Left forelimb (tissue), 1 donor: ENCODE results near the gene MUTYH.

Experiments
- DNase-seq: peaks from one replicate; pipeline ENCODE4 v3.0.0-alpha.2; 2018; ENCODE audit warnings: low spot score

The MUTYH gene

DNA sequence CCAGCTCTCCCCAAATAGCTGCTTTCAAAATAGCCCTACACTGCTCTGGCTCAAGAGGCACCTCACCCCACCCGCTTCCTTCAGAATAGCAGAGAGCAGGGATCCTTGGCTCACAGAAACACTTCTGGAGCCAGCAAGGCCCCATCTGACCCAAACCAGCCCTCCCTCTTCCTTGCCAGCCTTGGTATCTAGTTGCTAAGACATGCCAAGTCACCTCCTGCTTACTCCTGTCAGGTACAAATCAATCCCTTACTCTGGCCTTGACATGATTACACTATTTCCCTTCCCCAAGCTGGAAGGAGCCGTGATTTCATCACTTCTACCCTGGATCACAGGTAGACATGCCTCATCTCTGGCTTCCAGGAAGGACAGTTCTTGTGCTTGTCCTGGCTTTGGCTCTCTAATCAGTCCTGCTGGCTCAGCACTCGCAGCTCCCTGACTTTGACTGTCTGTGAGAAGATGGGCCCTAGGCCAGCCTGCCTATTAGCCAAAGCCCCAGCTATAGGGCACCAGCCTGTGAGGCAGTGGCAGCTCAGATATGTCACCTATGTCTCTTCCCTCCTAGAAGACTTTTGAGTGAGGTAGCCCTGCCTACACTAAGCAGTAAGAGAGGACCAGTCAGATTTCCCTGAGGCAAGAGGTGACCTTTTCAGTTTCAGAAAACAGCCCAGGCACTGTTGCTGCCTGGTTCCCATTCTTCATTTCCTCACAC is 8.9 kb upstream of the MUTYH start:
- no peak for DNase-seq

DNA sequence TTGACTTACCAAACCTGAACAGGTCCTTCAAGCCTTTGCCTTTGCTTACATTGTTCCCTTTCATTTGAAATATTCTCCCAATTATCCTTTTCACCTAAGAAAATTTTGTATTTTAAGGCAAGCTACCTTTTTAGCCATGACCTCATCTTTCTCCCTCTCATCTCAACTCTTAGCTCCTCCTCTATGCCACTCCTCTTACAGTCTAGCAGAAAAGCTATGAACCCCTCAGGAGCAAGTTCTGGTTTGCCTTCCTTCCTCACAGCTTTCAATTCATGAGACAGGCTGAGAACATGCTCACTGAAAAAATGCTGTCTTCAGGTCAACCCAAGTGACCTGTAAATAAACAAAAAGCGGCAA is 8.3 kb upstream of the MUTYH start:
- DNase-seq = no peak

DNA sequence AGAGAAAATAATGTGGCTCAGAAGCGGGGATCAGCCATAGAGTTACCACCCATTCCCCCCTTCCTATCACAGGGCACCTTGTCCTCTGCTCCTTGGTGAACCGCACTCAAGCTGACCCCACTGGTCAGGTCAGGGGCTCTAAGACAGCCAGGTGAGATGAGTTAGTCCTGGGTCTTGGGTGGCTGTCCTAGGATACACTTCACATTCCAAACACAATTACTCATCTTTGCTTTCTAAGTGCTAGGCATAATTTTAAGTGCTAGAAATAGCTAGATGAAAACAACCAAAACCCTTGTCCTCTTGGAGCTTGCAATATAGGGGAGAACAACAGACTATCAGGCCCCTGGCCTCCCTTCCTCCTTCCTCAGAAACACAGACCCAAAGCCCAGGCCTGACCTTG is 7.8 kb upstream of the MUTYH start:
- no peak for DNase-seq

DNA sequence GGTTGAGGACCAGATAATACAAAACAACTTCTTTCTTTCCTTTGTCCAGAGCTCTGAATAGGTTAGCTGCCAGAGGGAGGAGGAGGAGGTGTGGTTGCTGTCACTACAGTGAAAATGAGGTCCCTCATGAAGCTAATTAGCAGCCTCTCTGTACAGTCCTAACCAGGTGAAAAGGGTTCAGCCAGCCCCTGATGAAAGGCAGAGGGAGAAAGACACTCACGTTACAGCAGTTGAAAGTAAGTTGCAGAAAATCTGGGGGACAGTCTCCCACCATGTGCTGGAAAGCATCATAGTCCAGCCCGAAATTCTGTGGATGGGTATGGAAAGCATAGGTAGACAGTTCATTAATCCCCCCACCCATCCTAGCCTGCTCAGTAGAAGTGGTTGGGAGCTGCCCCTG is 6.2 kb upstream of the MUTYH start:
- DNase-seq = no peak

DNA sequence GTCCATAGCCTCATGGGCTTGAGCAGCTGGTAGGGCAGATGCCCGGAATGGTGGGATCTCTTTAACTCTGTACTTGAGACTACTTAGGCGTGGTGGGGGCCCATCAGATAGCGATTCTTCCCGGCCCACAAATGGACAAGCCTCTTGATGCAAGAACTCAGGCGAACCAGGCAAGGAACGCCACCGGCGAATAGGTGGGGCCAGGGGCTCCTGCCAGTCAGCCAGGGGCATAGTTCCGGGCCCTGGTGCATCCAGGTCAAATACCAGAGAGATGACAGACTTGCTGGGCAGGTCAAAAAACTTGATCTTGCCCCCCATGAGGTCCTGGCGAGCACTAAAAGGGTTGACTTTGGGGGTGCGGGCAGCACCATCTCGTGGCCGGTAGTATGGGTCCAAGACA is 4.8 kb upstream of the MUTYH start:
- no peak for DNase-seq

DNA sequence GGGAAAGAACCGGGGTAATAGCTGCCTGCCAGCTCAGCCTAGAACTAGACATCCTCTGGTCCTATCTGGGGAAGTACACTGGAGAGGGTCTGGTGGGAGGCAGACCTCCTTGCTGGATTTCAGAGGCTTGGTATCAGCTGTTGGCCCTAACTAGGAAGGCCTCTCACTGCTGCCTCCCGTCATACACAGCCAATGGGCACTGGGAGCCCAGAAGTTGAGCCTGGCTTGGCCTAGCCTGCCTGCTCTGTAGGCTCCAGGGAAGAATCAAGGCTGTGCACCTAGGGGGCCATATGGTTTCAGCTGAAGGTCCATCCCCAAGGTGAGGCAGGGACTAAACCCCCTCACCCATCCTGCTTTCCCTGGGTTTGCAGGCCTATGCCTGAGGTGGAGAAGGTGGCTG is 4.3 kb upstream of the MUTYH start:
- no peak for DNase-seq

DNA sequence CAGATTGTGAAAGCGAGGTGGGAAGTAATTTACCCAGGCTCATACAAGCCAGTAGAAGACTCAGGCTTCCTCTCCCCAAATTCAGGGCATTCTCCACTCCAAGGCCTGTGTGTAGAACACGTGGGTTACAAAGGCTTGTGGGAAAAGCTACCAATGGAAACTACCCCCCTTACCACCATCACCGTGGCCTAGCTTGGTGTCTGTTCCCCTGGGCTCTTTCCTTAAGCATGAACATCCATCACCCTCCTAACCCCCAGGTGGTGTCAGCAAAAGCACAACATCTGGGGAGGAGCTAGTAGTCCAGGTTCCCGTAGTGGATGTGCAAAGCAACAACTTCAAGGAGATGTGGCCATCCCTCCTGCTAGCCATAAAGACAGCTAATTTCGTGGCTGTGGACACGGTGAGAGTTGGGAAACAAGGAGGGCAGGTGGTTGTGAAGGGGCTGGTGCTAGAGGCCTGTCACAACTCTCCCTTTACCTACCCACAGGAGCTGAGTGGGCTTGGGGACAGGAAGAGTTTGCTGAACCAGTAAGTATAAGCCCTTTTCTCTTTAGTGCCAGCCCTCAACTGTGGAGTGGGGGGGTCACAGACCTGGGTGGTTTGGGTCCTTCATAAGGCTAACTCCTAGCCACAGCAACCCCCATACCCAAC is 701 bp upstream of the MUTYH start:
- no peak for DNase-seq

DNA sequence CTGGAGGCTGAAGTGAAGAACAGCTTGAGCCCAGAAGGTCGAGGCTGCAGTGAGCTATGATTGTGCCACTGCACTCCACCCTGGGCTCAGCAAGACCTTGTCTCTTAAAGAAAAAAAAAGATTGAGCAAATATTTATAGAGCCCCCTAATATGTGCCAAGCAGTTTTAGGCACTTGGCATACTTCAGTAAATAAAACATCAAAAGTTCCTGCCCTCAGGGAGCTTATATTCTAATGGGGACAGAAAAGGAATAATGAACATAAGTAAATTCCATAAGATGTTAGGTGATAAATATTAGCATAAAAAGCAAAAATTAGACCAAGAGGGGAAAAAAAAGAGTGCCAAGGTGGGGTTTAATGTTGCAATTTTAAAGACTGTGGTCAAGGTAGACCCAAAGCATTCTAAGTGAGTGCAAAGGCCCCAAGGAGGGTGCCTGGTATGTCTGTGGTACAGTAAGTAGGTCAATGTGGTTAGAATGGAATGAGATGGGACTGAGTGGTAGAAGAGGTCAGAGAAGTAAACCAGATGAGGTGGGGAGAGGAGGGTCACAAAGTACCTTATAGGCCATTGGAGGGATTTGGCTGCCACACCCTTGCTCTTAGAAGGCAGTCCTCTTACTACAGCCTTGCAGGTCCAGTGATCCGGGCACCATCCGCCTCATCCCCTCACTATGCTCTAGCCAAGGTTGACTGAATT is 2.5 kb downstream of the MUTYH start:
- no peak for DNase-seq

DNA sequence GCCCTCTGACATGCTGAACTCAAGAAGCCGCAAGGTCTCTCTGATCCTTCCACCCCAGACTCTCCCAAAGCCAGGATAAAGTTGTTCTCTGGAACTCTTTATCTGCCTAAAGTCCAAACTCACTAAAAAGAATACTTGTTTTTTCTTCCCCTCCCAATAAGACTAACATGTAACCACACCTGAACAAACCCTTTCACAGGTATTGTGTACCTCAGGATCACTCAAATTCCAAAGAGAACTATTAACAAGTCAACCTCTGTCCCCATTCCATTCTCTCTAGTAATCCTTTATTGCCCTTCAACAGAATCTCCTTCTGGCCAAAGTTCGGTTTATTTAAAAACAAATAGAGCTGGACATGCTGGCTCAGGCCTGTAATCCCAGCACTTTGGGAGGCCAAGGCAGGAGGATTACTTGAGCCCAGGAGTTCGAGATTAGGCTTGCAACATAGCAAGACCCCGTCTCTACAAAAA is 4.3 kb downstream of the MUTYH start:
- DNase-seq = no peak

DNA sequence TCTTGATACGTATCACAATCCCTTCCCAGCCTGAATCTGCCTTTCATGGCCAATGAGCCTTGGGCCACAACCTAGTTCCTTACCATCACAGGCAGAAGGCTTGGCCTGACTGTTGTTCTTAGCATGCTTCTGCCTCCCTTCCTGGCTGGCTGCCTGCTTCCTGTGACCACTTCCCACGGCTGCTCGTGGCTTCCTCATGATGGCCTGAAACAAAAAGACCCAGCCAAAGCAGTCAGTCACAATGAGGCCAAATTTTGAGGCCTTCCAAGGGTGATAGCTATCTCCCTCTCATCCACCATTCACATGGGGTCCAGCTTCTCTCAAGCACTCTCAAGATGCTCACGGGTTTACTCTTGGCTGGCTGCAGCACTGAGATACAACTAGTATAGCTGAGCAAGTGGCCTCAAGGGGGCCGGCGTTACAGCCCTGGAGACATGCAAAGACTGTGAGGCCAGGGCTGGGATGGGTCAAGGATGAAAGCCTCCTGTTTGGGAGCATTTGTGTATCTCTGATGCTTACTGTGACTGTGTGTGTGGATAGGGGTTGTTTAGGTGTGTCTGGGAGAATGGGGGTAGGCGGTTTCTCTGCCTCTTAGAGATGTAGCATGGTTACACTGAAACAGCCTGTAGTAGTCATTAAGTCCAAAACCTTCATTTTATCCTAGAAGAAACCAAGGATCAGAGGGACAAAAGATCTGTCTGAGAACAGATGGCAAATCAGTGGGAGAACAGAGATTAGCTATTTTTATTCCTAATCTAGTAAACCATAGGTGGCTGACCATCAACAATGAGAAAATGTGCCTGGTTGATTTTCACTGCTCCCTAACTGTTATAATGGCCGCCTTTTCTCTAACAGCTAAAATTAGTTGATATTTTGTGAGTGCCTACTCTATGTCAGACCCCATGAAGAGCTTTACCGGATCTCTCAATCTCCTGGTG is 5.7 kb downstream of the MUTYH start:
- DNase-seq = no peak

DNA sequence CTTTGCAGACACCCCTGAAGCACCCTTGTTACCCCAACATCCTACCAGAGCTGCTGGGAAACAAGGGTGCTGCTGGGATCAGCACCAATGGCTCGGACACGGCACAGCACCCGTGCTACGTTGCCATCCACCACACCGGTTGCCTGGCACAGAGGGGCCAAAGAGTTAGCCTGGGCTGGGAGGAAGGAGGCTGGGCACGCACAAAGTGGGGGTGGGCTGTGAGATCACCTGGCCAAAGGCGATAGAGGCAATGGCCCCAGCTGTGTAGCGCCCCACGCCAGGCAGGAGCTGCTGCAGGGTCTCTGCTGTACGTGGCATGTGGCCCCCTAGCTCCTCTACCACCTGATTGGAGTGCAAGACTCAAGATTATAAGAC is 7.9 kb downstream of the MUTYH start:
- DNase-seq = no peak

DNA sequence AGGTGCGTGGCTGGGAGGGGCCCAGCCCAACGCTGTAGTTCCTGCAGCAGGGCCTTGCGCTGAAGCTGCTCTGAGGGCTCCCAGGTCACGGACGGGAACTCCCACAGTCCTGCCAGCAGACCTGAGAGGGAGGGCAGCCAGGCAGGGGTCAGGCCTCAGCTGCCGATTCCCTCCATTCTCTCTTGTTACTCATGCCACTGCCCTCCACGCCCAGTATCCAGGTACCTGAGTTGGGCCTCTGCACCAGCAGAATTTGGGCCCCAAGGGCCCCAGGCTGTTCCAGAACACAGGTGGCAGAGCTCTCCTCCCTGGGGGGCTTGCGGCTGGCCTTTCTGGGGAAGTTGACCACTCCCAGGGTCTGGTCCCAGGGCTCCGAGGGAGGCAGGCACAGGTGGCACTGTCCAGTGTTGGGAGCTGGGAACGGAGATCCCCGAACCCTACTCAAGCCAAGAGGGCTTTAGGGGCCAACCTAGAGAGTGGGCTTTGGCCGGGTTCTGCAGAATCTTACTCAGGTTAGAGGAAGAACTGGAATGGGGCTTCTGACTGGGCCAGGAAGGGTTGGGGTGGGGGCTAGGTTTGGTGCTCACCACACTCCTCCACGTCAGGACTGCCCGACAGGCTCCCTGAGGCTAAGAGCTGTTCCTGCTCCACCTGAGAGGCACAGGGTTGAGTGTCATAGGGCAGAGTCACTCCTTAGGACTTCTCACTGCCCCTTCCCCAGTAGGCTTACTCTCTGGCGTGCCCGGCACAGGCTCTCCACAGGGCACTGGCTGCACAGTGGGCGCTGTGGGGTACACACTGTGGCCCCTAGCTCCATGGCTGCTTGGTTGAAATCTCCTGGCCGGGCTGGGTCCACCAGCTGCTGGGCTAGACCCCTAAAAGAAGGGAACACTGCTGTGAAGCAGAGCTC is 8.5 kb downstream of the MUTYH start:
- no peak for DNase-seq

DNA sequence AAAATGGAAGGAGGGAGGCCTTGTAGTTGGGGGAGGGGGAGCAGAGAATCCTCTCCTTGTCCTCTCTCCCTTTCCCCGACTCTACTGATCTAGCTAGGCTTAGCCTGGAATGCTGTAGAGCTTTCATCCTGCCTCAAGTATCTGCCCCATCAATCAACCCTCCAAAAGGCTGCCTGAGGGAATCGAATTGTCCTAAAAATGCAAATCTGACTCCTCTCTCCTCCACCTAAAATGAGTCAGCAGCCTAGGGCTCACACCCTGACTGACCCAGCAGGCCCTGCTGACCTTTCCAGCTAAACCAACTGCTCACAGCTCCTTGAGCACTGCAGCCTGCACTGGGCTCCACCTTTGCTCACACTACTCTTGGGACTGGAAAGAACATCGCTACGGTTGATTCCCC is 10.8 kb downstream of the MUTYH start:
- no peak for DNase-seq

DNA sequence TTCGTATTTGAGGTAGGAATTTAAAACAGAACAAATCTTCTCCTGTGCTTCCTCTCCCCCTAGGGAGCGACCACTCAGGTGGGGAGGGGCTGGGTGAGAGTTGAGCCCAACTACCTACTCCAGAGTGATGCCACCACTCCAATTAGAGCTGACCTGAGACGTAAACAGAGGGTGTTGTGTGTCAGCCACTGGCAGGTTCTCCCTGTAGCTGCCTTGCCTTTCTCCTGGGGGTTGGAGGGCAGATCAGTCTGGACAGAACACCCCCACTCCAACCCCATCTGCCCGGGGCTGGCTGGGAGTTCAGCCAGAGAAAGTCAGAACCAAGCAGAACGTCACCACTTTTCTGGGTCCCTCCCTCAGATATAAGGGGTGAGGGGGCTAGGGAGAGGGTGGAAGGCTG is 11.6 kb downstream of the MUTYH start:
- no peak for DNase-seq

DNA sequence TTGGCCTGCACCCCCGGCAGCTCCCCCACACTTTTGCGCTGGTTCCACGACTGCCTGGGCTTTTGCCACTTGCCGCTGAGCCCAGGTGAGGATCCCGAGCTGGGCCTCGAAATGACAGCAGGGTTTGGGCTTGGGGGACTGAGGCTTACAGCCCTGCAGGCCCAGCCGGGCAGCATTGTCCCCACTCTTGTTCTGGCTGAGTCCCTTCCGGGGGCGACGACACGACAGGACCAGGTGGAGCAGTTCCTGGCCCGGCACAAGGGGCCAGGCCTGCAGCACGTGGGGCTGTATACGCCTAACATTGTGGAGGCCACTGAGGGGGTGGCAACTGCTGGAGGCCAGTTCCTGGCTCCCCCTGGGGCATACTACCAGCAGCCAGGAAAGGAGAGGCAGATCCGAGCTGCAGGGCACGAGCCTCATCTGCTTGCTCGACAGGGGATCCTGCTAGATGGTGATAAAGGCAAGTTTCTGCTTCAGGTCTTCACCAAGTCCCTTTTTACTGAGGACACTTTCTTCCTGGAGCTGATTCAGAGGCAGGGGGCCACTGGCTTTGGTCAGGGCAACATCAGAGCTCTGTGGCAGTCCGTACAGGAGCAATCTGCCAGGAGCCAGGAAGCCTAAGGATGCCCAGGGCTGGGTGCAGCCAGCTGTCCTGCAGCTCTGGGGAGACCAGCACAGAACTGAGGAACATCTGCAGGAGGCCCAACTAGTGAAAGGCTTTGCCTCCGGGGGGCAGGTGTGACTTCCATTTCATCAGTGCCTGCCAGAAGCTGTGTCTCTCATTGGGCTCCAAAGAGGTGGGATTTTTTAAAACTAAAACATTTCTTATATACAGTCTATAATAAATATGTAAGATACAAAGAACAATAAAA is 12.4 kb downstream of the MUTYH start:
- no peak for DNase-seq

DNA sequence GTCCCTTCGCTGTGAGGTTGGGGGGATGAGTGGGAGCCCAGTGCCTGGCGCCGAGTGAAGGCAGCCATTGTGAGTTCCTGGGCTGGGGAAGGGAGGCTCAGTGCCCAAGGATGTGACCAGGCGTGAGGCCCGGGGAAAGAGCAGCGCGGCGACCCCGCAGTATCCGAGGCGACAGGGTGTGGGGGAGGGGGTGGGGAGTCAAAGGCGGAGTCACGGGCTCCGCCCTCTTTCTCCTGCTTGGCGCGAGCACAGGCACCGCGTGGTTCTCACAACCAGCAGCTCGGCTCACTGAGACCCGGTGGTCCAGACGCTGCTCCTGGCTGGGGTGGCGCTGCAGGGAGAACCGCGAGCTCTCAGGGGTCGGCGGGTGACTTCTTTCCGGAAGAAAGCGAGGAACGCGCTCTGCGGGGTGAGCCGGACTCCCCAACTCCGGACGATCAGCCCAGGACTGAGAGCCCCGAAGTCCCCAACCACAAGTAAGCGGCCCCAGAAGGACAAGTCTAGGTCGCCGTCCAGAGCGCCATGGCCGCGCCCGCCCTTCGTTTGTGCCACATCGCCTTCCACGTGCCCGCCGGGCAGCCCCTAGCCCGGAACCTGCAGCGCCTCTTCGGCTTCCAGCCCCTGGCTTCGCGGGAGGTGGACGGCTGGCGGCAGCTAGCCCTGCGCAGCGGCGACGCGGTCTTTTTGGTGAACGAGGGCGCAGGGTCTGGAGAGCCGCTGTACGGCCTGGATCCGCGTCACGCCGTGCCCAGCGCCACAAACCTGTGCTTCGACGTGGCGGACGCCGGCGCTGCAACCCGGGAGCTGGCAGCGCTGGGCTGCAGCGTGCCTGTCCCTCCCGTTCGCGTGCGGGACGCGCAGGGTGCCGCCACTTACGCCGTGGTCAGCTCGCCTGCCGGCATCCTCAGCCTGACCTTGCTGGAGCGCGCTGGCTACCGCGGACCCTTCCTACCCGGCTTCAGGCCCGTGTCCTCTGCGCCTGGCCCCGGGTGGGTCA is 13.3 kb downstream of the MUTYH start, which contains the start of gene HPDL:
HPDL (plus strand) TSS at position 269 of the 997 bp plus-strand sequence; CDS start at position 523, 254 bp downstream.
- DNase-seq = peak; percentile 84

DNA sequence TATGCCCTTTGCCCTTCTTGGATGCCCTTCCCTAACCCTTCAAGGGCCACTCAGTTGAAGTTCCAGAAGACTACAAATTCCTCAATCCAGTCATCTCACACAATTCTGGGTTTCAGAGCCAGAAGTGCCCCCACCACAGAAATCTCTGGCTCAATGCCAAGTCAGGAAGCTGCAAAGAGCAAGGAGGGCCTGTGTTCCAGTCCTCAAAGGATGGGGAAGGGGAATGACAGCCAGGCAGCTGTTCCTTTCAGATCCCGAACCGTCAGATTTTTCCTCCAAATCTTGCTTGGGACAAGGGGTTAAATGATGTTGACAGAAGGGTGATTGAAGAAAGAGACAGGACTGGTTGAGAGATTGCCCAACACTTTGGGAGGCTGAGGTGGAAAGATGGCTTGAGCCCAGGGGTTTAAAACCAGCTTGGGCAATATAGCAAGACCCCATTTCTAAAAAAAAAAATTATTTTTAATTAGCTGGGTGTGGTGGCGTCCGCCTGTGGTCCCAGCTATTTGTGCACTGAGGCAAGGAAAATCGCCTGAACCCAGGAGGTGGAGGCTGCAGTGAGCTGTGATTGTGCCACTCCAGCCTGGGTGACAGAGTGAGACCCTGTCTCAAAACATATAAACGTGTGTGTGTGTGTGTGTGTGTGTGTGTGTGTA is 14.3 kb downstream of the MUTYH start:
- peak; percentile 34 for DNase-seq

DNA sequence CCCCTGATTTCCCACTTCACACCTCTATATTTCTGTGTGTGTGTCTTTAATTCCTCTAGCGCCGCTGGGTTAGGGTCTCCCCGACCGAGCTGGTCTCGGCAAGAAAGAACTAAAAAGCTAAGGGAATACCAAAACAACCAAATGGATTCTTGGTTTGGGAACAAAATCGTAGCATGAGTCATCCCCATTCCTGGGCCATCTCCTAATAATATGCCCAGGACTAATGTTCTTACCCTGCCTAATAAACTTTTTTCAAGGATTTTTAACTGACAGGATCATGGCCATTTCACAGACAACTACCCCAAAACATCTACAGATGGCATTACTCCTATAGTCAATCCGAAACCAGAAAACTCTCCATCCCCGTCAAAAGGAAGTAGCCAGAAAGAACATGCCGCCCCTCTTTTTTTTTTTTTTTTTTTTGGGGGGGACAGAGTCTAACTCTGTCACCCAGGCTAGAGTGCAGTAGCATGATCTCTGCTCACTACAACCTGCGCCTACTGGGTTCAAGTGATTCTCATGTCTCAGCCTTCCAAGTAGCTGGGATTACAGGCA is 17.7 kb downstream of the MUTYH start:
- DNase-seq = no peak
